Measurements from ENCODE around the gene PTPRA. TPM values are rescaled to one million over a fixed set of nuclear protein-coding genes. Genes with fewer than 3 reads are reported as not detected.

The PTPRA gene
- total RNA-seq, 2 experiments from 2014 or later = 42.0 to 43.1 TPM

DNA sequence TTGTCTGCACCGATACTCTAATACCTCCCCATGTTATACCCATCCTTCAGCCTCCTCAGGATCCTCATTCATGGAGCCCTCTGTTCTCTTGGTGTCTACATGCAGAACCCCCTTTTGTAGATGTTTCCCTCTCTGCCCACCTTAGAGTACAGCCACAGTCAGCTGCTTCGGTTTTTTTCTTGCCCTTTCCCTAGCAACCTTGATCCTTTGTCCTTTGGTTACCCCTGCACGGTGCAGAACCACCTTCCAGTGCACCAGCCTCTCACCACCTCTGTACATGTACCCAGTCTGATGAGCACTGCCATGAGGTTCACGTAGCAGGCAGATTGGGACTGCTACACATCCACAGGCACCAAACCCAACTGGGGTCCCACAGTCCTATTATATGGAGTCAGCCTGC lies 25.5 kb upstream of the PTPRA start:
- CTCF ChIA-PET = no interaction called here
- Mint-ChIP-seq H3K9me3 (no peaks in the 10 kb centered on the region), H3K27me3 (no peaks in the 10 kb centered on the region), H3K36me3 (ENCODE audit: low read depth) (peaks cover 3% of the 10 kb centered on the region), H3K4me3 (no peak overlapping the region), H3K4me1 (ENCODE audit: low read depth) (peaks cover 42% of the 10 kb centered on the region), H3K27ac (no peak overlapping the region)
- intact Hi-C loops (cut with micrococcal nuclease) = no loop called here
- POLR2A ChIA-PET = interaction anchor here (1.0 kb wide), 2 partner anchors 16 to 225 kb away, joined by 4 to 5 read pairs; no protein-coding TSS in a partner anchor
- ATAC-seq (no peak), DNase-seq (no peak)
- TF ChIP-seq, protein P1, sequence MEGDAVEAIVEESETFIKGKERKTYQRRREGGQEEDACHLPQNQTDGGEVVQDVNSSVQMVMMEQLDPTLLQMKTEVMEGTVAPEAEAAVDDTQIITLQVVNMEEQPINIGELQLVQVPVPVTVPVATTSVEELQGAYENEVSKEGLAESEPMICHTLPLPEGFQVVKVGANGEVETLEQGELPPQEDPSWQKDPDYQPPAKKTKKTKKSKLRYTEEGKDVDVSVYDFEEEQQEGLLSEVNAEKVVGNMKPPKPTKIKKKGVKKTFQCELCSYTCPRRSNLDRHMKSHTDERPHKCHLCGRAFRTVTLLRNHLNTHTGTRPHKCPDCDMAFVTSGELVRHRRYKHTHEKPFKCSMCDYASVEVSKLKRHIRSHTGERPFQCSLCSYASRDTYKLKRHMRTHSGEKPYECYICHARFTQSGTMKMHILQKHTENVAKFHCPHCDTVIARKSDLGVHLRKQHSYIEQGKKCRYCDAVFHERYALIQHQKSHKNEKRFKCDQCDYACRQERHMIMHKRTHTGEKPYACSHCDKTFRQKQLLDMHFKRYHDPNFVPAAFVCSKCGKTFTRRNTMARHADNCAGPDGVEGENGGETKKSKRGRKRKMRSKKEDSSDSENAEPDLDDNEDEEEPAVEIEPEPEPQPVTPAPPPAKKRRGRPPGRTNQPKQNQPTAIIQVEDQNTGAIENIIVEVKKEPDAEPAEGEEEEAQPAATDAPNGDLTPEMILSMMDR (IDR thresholded peaks at IDR 0.05) = no peak

DNA sequence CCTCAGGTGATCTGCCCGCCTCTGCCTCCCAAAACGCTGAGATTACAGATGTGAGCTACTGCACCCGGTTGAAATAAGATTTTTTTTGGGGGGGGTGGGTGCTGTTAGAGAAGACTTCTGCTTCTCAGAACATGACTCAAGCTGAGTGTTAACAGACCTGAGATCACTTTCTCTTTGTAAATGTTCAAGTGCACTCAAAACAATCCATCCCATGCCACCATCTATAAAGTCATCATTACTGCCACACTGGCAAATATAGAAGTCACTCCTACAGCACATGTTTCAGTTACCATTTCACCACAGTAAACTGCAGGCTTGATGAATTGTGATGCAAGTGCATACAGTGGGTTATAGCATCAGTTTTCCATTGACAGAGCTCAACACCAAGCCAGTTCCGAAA lies 23.8 kb upstream of the PTPRA start:
- ChIA-PET CTCF (interaction anchor here (1.2 to 1.7 kb wide), 3 partner anchors 11 to 97 kb away, joined by 3 to 5 read pairs (median 3); no protein-coding TSS in a partner anchor), POLR2A (interaction anchor here (1.8 kb wide), 1 partner anchor 9 kb away, joined by 7 read pairs; the partner anchor contains the start of genes PCED1A and VPS16)
- no peak for DNase-seq
- H3K27me3 Mint-ChIP-seq = no peaks in the 10 kb centered on the region
- H3K27ac Mint-ChIP-seq = no peak overlapping the region
- TF ChIP-seq, protein P1 (IDR thresholded peaks at IDR 0.05) = no peak
- ATAC-seq = peak; percentile 28
- intact Hi-C loops (cut with micrococcal nuclease) = no loop called here
- no peak overlapping the region for H3K4me3 Mint-ChIP-seq
- no peaks in the 10 kb centered on the region for H3K9me3 Mint-ChIP-seq
- peaks cover 3% of the 10 kb centered on the region for H3K36me3 Mint-ChIP-seq (ENCODE audit: low read depth)
- H3K4me1 Mint-ChIP-seq (ENCODE audit: low read depth) = peaks cover 38% of the 10 kb centered on the region

DNA sequence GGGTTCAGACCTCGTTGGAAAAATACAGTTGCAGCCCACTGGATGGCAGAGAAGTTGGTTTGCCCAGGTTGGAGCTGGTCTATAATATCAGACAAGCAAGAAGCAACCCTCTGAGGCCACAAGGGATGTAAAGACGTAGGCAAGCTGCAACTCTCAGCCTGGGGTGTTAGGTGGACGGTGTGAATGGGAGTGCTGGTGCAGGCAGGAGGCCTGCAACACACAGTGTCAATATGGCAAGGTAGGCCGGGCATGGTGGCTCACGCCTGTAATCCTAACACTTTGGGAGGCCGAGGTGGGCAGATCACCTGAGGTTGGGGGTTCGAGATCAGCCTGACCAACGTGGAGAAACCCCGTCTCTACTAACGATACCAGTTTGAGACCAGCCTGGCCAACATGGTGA lies 22.2 kb upstream of the PTPRA start:
- no peak for ATAC-seq
- Mint-ChIP-seq H3K4me1 (ENCODE audit: low read depth) (peaks cover 27% of the 10 kb centered on the region), H3K36me3 (ENCODE audit: low read depth) (peaks cover 3% of the 10 kb centered on the region), H3K9me3 (no peaks in the 10 kb centered on the region), H3K27ac (no peak overlapping the region), H3K27me3 (no peaks in the 10 kb centered on the region), H3K4me3 (no peak overlapping the region)
- DNase-seq = no peak
- POLR2A ChIA-PET = interaction anchor here (1.0 to 2.3 kb wide), 4 partner anchors 11 to 198 kb away, joined by 3 to 8 read pairs (median 4); partner anchors contain the start of genes NOP56, PCED1A and VPS16
- intact Hi-C loops (cut with micrococcal nuclease) = loop anchor here (10.0 kb wide), 1 partner anchor 166 kb away; no protein-coding TSS in a partner anchor
- TF ChIP-seq, protein P1 (IDR thresholded peaks at IDR 0.05) = no peak
- CTCF ChIA-PET = interaction anchor here (0.6 to 1.8 kb wide), 10 partner anchors 8 to 368 kb away, joined by 3 to 9 read pairs (median 6); no protein-coding TSS in a partner anchor

DNA sequence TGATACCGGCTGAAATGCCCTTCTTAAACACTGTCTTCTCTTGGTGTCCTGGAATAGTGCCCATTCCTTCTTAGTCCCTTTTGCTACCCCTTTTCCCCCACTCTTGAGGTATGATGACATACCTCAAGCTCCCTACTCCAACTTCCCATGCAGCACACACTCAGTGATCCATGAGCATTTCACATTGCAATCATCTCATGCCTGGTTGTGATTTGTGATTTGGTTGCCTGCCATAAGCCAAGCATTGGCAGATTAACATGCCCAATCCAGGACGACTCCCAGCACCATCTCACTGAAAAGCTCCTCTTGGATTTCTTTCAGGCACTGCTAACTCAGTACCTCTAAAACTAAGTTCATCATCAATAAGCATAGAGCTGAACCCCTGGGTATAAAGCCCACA lies 14.7 kb upstream of the PTPRA start:
- POLR2A ChIA-PET = no interaction called here
- H3K27me3 Mint-ChIP-seq = no peaks in the 10 kb centered on the region
- no peak overlapping the region for H3K27ac Mint-ChIP-seq
- H3K4me3 Mint-ChIP-seq = no peak overlapping the region
- ATAC-seq (no peak), DNase-seq (no peak)
- H3K36me3 Mint-ChIP-seq (ENCODE audit: low read depth) = peaks cover 2% of the 10 kb centered on the region
- H3K9me3 Mint-ChIP-seq = no peaks in the 10 kb centered on the region
- CTCF ChIA-PET = interaction anchor here (1.5 kb wide), 1 partner anchor 12 kb away, joined by 5 read pairs; no protein-coding TSS in a partner anchor
- TF ChIP-seq, protein P1 (IDR thresholded peaks at IDR 0.05) = no peak
- intact Hi-C loops (cut with micrococcal nuclease) = loop anchor here (10.0 kb wide), 1 partner anchor 174 kb away; no protein-coding TSS in a partner anchor
- H3K4me1 Mint-ChIP-seq (ENCODE audit: low read depth) = no peaks in the 10 kb centered on the region

DNA sequence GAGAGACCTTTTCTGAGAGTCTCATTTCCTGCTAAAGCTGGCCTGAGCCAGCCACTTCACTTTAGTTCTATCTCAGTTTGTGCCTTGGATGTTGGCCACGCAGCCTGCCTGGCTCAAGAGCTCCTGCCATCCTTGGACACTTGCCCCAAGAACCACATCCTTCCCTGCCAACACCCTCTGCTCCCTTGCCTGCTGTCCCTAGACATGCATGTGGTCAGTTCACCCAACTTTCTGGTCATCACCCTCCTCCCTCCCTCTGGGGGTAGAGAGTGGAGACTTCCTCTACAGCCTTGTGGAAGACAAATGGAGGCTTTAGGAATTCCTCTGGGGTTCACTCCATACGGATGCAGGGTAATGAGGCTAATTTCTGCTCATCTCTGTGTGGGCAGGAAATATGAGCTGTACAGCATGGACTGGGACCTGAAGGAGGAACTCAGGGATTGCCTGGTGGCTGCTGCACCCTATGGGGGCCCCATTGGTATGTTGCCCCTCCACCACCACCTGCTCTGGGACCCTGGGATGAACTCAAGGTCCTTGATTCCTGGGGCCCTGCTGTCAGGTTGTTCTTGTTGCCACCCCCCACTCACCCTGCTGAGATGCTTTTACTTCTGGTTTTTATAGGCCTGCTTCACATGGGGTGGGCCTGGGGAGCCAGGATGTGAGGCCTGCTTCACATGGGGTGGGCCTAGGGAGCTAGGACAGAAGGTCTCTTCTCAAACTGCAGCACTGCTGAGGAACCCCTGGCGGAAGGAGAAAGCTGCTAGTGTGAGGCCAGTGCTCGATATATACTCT lies 13.8 kb upstream of the PTPRA start:
- no peak for DNase-seq
- peaks cover 4% of the 10 kb centered on the region for H3K36me3 Mint-ChIP-seq (ENCODE audit: low read depth)
- no peaks in the 10 kb centered on the region for H3K9me3 Mint-ChIP-seq
- H3K27me3 Mint-ChIP-seq = no peaks in the 10 kb centered on the region
- CTCF ChIA-PET = interaction anchor here (1.5 kb wide), 1 partner anchor 11 kb away, joined by 5 read pairs; no protein-coding TSS in a partner anchor
- POLR2A ChIA-PET = interaction anchor here (1.4 kb wide), 1 partner anchor 15 kb away, joined by 3 read pairs; no protein-coding TSS in a partner anchor
- no peak overlapping the region for H3K4me3 Mint-ChIP-seq
- no peak overlapping the region for H3K27ac Mint-ChIP-seq
- TF ChIP-seq, protein P1 (IDR thresholded peaks at IDR 0.05) = no peak
- peaks cover 4% of the 10 kb centered on the region for H3K4me1 Mint-ChIP-seq (ENCODE audit: low read depth)
- intact Hi-C loops (cut with micrococcal nuclease) = loop anchor here (10.0 kb wide), 1 partner anchor 175 kb away; no protein-coding TSS in a partner anchor
- no peak for ATAC-seq

All from activated CD8-positive, alpha-beta T cell treated with anti-CD3 and anti-CD28 coated beads for 36 hours (primary cell).